Measurements from ENCODE around the gene TTLL10. TPM values are rescaled to one million over a fixed set of nuclear protein-coding genes. Genes with fewer than 3 reads are reported as not detected.

Gene TTLL10, protein sequence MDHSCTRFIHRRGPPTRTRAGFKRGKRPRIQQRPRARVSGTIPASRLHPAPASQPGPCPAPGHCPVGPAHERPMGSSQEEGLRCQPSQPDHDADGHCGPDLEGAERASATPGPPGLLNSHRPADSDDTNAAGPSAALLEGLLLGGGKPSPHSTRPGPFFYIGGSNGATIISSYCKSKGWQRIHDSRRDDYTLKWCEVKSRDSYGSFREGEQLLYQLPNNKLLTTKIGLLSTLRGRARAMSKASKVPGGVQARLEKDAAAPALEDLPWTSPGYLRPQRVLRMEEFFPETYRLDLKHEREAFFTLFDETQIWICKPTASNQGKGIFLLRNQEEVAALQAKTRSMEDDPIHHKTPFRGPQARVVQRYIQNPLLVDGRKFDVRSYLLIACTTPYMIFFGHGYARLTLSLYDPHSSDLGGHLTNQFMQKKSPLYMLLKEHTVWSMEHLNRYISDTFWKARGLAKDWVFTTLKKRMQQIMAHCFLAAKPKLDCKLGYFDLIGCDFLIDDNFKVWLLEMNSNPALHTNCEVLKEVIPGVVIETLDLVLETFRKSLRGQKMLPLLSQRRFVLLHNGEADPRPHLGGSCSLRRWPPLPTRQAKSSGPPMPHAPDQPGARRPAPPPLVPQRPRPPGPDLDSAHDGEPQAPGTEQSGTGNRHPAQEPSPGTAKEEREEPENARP
- total RNA-seq (2022; extraction: Qiagen RNA extraction; ENCODE audit: low read depth), result not detected in 5 replicates

DNA sequence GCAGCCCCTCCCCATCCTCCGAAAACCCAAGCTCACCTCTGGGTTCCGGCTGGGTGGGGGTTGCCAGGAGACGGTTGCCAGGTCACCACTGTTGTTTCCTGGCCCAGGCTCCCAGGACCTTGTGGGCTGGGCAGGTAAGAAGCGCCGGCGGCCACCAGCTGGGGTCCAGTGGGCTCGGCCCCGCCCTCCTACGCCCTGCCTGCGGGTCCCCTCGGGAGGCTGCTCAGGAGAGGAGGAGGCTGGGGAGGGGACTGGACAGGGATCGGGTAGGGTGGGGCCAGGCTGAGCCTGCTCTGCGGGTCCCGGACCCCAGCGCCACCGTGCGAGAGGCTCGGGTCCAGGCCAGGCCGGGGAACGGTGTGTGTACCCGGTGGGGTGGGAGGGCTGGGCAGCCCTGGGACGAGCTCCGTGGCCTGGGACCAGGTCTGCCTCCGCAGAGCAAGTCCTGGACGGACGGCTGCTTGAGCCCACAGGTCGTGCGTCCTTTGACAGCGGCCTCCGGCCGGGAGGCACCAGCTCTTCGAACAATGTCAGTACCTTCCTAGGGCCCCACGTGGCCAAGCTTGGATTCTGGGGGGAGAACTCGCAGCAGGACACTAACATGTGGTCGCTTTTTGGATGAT, at the start of gene TTLL10:
Gene TTLL10 (plus strand): TSS at position 88 of the 623 bp plus-strand sequence. CDS start 5,336 bp downstream, outside the sequence.

DNA sequence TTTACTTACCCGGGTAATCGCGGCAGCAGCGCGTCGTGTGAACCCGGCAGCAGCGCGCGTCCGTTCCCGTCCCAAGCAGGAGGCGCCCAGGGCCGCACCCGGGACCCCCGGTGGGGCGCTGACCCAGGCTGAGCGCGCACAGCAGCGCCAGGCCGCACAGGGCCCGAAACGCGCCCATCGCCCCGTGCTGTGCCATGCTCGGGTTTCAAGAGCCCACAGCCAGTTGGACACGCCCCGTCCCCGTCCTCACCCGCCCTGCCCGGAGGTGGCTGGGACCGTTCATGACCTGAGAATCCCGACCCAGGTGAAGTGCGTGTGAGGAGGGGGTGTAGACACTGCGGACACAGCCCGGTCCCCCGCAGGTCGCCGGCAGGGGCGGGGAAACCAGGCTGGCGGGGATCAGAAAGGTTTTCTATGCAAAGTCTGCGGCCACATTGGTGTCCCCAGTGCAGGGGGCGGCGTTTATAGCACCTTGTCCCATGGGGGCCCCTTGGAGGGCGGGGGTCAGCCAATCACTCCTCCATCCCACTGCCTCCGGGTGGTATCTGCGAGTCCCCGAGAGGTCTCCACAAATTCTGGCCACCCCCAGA, 32.8 kb downstream of the TTLL10 start, which contains the start of gene TNFRSF18:
Gene TNFRSF18 (minus strand): TSS at position 217 of the 590 bp plus-strand sequence. CDS start 21 bp downstream, at position 196.

DNA sequence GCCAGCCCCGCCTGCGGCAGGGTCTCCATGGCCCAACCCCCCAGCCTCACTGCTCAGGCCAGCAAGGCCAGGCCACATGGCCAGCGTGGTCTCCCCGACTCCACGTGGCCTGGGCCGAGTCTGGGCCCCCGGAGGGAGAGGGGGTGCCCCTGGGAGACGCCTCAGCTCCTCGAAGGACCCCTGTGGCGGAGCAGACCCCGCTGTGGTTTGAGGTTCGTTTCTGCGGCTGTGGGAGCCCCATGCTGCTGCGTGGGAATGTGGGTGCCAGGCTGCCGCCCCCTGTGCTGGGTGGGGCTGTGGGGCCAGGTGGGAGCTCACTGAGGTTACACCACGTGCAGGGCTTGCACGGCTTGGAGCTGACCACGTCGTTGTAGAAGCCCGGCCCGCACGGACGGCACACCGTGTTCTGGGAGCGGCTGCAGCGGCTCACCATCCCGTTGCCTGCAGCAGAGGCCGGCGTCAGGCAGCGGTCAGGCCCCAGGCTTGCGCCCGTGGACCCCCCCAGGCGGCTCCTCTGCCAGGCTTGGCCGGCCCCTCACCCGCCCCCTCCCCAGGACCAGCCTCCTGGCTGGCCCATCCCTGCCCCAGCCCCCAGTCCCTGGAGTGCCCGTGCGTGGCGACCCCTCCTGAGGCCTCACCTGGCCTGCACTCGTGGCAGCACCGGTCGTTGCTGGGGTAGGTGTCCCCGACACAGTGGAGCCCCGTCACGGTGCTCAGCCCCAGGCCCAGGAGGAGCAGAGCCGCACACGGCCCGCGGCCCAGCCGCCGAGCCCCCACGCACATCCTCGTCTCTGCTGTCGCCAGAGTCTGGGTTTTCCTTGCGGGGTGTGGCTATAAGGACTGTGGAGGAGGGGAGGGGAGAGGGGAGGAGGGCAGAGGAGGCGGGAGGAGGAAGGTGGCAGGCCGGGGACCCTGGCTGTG, 39.9 kb downstream of the TTLL10 start, which contains the start of gene TNFRSF4:
Gene TNFRSF4 (minus strand): TSS at position 809 of the 921 bp plus-strand sequence. CDS start 26 bp downstream, at position 783.

DNA sequence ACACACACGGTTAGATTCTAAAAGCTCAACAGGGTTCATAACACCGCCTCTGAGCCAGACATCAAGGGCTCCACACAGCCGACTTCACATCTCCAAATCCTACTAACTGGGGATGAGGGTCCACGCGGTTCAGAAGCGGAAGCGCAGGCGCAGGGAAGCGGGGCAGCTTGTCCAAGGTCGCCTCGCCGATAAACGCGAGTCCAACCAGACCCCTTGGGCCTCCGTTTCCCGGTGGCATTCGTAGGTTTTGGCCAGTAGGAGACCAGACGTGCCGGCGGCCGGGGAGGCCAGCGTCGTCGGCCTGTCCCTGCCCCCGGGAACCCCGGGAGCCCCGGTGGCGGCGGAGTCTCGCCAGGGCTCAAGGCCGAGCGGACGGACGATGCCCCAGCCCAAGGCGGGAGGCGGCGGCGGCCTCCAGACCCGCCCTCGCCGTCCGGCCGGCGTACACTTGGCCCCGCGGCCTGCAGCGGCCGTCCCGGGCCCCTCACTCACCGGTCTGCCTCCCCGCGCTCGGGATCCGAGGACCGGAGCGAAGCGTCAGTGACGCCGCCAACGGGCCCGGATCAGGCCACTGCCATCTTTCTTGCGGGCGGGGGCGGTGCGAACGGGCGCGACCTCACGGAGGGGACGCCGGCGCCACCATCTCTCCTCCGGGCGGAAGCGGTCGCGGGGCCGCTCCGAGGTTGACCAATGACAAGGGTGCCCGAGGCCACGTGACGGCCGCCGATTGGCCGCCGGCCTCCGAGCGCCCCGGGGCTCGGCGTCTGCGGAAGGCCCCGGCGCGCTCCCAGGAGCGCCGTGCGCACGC, 57.9 kb downstream of the TTLL10 start, which contains the start of gene SDF4:
Gene SDF4 (minus strand): TSS at position 602 of the 808 bp plus-strand sequence. CDS start 3,229 bp downstream, outside the sequence.

DNA sequence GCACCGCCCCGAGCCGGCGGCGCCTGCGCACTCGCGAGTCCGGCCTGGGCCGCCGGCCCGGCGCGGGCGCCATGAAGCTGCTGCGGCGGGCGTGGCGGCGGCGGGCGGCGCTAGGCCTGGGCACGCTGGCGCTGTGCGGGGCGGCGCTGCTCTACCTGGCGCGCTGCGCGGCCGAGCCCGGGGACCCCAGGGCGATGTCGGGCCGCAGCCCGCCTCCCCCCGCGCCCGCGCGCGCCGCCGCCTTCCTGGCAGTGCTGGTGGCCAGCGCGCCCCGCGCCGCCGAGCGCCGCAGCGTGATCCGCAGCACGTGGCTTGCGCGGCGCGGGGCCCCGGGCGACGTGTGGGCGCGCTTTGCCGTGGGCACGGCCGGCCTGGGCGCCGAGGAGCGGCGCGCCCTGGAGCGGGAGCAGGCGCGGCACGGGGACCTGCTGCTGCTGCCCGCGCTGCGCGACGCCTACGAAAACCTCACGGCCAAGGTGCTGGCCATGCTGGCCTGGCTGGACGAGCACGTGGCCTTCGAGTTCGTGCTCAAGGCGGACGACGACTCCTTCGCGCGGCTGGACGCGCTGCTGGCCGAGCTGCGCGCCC, 58.6 kb downstream of the TTLL10 start, which contains the start of gene B3GALT6:
Gene B3GALT6 (plus strand): TSS at position 30 of the 588 bp plus-strand sequence. CDS start 42 bp downstream, at position 72.

DNA sequence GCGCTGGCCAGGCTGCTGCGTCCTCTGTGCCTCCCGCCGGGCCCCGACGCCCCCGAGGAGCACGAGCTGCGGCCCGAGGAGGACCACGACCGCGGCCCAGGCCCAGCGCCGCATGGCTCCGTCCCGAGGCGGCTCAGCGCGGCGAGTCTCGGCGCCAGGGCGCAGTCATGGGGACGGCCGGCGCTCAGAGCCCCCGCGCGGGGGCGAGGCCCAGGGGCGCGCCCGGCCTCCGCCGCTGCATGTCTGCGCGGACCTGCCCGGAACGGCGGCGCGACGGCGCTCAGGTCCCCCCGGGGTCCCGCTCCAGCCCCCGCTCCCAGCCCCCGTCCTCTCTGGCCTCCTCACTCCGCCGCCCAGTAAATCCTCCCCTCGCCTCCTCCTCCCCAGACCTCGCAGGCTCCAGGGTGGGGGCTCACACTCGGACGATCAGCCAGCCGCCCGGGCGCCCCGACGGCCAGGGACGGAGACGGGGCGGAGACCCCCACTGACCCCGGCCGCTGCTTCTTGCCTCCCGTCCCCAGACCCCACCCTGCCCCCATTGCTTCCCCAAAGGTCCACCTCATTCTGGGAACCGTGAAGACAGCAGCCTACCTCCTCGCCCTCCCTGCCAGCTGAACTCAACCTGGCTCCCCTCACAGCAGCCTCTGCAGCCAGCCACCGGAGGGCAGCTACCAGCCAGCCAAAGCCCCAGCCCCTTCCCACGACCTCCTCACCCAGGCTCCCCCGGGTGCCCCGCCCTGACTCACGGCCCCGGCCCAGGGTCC, 73.1 kb downstream of the TTLL10 start, which contains the start of gene C1QTNF12:
Gene C1QTNF12 (minus strand): TSS at position 146 of the 764 bp plus-strand sequence. CDS start 32 bp downstream, at position 114.

Other genes starting within 250 kb of the TTLL10 start
- gene SAMD11, start 250.0 kb upstream of the TTLL10 start, total RNA-seq (2022; extraction: Qiagen RNA extraction; ENCODE audit: low read depth), result 17.3 to 36.9 TPM (median 28.0 TPM) in 5 replicates
- gene NOC2L, start 214.6 kb upstream of the TTLL10 start, total RNA-seq (2022; extraction: Qiagen RNA extraction; ENCODE audit: low read depth), result 71.6 to 94.6 TPM (median 85.2 TPM) in 5 replicates
- 7.7 to 18.6 TPM (median 16.8 TPM) in 5 replicates for gene KLHL17, start 213.3 kb upstream of the TTLL10 start, total RNA-seq (2022; extraction: Qiagen RNA extraction; ENCODE audit: low read depth)
- 4.4 to 7.1 TPM (median 6.1 TPM) in 5 replicates for gene PLEKHN1, start 207.4 kb upstream of the TTLL10 start, total RNA-seq (2022; extraction: Qiagen RNA extraction; ENCODE audit: low read depth)
- 0.09 to 0.16 TPM (median 0.15 TPM) in 5 replicates for gene PERM1, start 191.8 kb upstream of the TTLL10 start, total RNA-seq (2022; extraction: Qiagen RNA extraction; ENCODE audit: low read depth)
- gene HES4, start 173.8 kb upstream of the TTLL10 start, total RNA-seq (2022; extraction: Qiagen RNA extraction; ENCODE audit: low read depth), result 24.5 to 59.7 TPM (median 54.3 TPM) in 5 replicates
- gene ISG15, start 160.4 kb upstream of the TTLL10 start, total RNA-seq (2022; extraction: Qiagen RNA extraction; ENCODE audit: low read depth), result 18.0 to 26.2 TPM (median 22.7 TPM) in 5 replicates
- gene AGRN, start 153.8 kb upstream of the TTLL10 start, total RNA-seq (2022; extraction: Qiagen RNA extraction; ENCODE audit: low read depth), result 101 to 135 TPM (median 119 TPM) in 5 replicates
- gene RNF223, start 99.6 kb upstream of the TTLL10 start, total RNA-seq (2022; extraction: Qiagen RNA extraction; ENCODE audit: low read depth), result 0.16 to 0.58 TPM (median 0.39 TPM) in 5 replicates
- gene C1orf159, start 57.8 kb upstream of the TTLL10 start, total RNA-seq (2022; extraction: Qiagen RNA extraction; ENCODE audit: low read depth), result 11.5 to 16.4 TPM (median 12.5 TPM) in 5 replicates
- gene TNFRSF18, start 32.7 kb downstream of the TTLL10 start, total RNA-seq (2022; extraction: Qiagen RNA extraction; ENCODE audit: low read depth), result 0.23 to 0.31 TPM in 2 of 5 replicates, not detected in the others
- 0.17 TPM in 1 of 5 replicates, not detected in the others for gene TNFRSF4, start 40.3 kb downstream of the TTLL10 start, total RNA-seq (2022; extraction: Qiagen RNA extraction; ENCODE audit: low read depth)
- gene SDF4, start 58.1 kb downstream of the TTLL10 start, total RNA-seq (2022; extraction: Qiagen RNA extraction; ENCODE audit: low read depth), result 110 to 131 TPM (median 118 TPM) in 5 replicates
- 9.3 to 19.5 TPM (median 18.1 TPM) in 5 replicates for gene B3GALT6, start 58.4 kb downstream of the TTLL10 start, total RNA-seq (2022; extraction: Qiagen RNA extraction; ENCODE audit: low read depth)
- 0.97 to 1.7 TPM (median 1.5 TPM) in 5 replicates for gene C1QTNF12, start 72.8 kb downstream of the TTLL10 start, total RNA-seq (2022; extraction: Qiagen RNA extraction; ENCODE audit: low read depth)
- 35.4 to 51.3 TPM (median 47.1 TPM) in 5 replicates for gene UBE2J2, start 100.0 kb downstream of the TTLL10 start, total RNA-seq (2022; extraction: Qiagen RNA extraction; ENCODE audit: low read depth)
- 0.56 to 1.4 TPM (median 1.3 TPM) in 5 replicates for gene SCNN1D, start 106.6 kb downstream of the TTLL10 start, total RNA-seq (2022; extraction: Qiagen RNA extraction; ENCODE audit: low read depth)
- gene ACAP3, start 134.1 kb downstream of the TTLL10 start, total RNA-seq (2022; extraction: Qiagen RNA extraction; ENCODE audit: low read depth), result 11.2 to 21.2 TPM (median 16.3 TPM) in 5 replicates
- gene PUSL1, start 134.7 kb downstream of the TTLL10 start, total RNA-seq (2022; extraction: Qiagen RNA extraction; ENCODE audit: low read depth), result 15.4 to 25.1 TPM (median 23.2 TPM) in 5 replicates
- 47.8 to 64.8 TPM (median 58.8 TPM) in 5 replicates for gene INTS11, start 150.8 kb downstream of the TTLL10 start, total RNA-seq (2022; extraction: Qiagen RNA extraction; ENCODE audit: low read depth)
- gene CPTP, start 150.9 kb downstream of the TTLL10 start, total RNA-seq (2022; extraction: Qiagen RNA extraction; ENCODE audit: low read depth), result 12.8 to 22.6 TPM (median 18.6 TPM) in 5 replicates
- gene TAS1R3, start 157.4 kb downstream of the TTLL10 start, total RNA-seq (2022; extraction: Qiagen RNA extraction; ENCODE audit: low read depth), result 0.09 to 0.16 TPM (median 0.12 TPM) in 5 replicates
- 47.0 to 84.6 TPM (median 76.5 TPM) in 5 replicates for gene DVL1, start 175.5 kb downstream of the TTLL10 start, total RNA-seq (2022; extraction: Qiagen RNA extraction; ENCODE audit: low read depth)
- 0.14 to 0.27 TPM (median 0.23 TPM) in 5 replicates for gene MXRA8, start 184.7 kb downstream of the TTLL10 start, total RNA-seq (2022; extraction: Qiagen RNA extraction; ENCODE audit: low read depth)
- 109 to 188 TPM (median 157 TPM) in 5 replicates for gene AURKAIP1, start 201.3 kb downstream of the TTLL10 start, total RNA-seq (2022; extraction: Qiagen RNA extraction; ENCODE audit: low read depth)
- 40.1 to 58.5 TPM (median 55.1 TPM) in 5 replicates for gene CCNL2, start 225.5 kb downstream of the TTLL10 start, total RNA-seq (2022; extraction: Qiagen RNA extraction; ENCODE audit: low read depth)
- 130 to 154 TPM (median 133 TPM) in 5 replicates for gene MRPL20, start 233.4 kb downstream of the TTLL10 start, total RNA-seq (2022; extraction: Qiagen RNA extraction; ENCODE audit: low read depth)
- gene ANKRD65, start 247.4 kb downstream of the TTLL10 start, total RNA-seq (2022; extraction: Qiagen RNA extraction; ENCODE audit: low read depth), result 0.07 to 0.09 TPM in 2 of 5 replicates, not detected in the others